ENCODE data around the gene SURF4.
"Not testable (repeated sequence)": the region's sequence is repeated elsewhere in the genome, so short reads cannot be mapped to it uniquely, and the experiment has no call there.

SURF4 gene

DNA sequence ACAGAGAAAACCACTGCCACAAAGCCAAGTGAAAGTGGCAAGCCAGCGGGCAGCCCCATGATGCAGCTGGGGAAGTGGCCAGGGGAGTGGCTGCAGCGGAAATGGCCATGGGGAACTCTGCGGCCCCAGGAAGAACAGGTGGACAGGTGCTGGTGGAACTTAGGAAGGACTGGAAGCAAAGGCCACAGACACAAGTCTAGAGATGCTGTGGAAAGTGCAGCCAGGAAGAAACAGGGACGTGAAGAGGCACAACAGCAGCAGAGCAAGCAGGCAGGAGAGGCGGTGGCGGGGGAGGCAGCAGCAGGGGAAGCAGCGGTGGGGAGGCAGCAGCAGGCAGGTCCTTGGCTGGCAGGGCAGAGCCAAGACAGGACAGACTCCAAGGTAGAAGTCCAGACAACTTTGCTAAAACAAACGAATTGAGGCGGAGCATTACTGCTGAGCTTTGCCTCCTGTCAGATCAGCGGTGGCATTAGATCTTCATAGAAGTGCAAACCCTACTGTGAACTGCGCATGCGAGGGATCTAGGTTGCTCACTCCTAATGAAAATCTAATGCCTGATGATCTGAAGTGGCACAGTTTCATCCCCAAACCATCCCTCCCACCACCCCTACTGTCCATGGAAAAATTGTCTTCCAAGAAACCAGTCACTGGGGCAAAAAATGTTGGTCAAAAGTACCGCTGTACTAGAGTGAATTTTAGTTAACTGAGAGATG, 51.7 kb downstream of the SURF4 start:
- no peak for DNase-seq (ENCODE audit: low read depth)
- in situ Hi-C loops (cut with HindIII; ENCODE audit: low sequenced_read_pairs), result no loop called here
- no peak overlapping the region for H3K4me3 ChIP-seq (ENCODE audit: low read depth, low read length)
- TF ChIP-seq, protein P1, sequence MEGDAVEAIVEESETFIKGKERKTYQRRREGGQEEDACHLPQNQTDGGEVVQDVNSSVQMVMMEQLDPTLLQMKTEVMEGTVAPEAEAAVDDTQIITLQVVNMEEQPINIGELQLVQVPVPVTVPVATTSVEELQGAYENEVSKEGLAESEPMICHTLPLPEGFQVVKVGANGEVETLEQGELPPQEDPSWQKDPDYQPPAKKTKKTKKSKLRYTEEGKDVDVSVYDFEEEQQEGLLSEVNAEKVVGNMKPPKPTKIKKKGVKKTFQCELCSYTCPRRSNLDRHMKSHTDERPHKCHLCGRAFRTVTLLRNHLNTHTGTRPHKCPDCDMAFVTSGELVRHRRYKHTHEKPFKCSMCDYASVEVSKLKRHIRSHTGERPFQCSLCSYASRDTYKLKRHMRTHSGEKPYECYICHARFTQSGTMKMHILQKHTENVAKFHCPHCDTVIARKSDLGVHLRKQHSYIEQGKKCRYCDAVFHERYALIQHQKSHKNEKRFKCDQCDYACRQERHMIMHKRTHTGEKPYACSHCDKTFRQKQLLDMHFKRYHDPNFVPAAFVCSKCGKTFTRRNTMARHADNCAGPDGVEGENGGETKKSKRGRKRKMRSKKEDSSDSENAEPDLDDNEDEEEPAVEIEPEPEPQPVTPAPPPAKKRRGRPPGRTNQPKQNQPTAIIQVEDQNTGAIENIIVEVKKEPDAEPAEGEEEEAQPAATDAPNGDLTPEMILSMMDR (IDR thresholded peaks at IDR 0.05; ENCODE audit: low read depth, low read length, missing control alignments), result no peak

DNA sequence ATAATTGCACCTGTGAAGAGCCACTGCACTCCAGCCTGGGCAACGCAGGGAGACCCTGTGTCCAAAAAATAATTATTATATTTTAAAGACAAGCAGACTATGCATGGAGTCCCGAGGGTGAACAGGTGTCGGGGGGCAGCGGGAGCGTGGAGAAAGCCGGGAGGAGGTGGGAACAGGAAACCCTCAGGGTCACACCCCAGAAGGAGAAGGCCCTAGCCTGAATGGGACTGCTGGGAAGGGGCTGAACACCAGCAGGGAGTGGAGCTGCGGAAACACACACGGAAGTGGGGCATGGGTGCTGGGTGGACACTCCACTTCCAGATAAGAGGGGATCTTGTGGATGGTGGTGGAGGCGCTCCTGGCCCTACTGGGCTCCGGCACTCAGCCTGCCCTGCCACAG, 52.6 kb downstream of the SURF4 start:
- H3K4me3 ChIP-seq (ENCODE audit: low read depth, low read length), result no peak overlapping the region
- TF ChIP-seq, protein P1 (IDR thresholded peaks at IDR 0.05; ENCODE audit: low read depth, low read length, missing control alignments), result no peak
- in situ Hi-C loops (cut with HindIII; ENCODE audit: low sequenced_read_pairs), result no loop called here
- DNase-seq (ENCODE audit: low read depth), result no peak

DNA sequence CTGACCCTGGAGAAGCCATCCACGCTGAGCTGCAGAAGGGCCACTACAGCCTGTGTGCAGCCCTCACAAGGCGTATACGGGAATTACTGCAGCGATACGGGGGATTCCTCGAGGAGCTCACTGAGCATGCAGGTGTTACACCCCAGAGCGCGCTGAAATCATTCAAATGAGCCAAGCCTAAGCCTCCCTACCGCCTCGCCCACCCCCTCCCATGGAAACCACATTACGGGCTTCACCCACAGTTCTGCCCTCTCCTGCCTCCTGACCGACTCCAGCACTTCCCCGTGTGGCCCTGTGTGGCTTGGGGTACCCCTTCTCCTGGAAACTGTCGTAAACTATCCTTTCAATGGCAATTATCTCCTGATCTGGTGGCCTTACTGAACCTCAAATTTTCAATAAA, 53.2 kb downstream of the SURF4 start:
- in situ Hi-C loops (cut with HindIII; ENCODE audit: low sequenced_read_pairs), result no loop called here
- TF ChIP-seq, protein P1 (IDR thresholded peaks at IDR 0.05; ENCODE audit: low read depth, low read length, missing control alignments), result no peak
- H3K4me3 ChIP-seq (ENCODE audit: low read depth, low read length), result no peak overlapping the region
- no peak for DNase-seq (ENCODE audit: low read depth)

DNA sequence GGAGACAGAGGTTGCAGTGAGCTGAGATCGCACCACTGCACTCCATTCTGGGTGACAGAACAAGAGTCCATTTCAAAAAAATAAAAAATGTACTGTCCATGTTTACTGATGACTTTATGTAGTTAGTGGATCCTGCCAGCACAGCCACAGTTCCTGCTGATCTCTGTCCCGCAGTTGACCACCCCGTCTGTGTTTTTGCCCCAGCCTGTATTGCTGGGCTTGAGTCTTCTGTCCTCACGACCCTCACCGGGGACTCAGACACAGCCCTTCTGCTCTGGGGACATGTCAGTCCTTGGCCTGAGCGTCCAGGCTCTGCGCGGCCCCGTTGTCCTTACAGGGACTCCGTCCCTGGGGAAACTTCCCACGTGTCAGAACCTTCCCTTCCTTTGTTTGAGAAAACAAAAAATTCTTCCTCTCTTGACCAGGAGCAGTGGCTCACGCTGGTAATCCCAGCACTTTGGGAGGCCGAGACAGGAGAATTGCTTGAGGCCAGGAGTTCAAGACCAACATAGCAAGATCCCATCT, 54.4 kb downstream of the SURF4 start:
- in situ Hi-C loops (cut with HindIII; ENCODE audit: low sequenced_read_pairs), result no loop called here
- TF ChIP-seq, protein P1 (IDR thresholded peaks at IDR 0.05; ENCODE audit: low read depth, low read length, missing control alignments), result no peak
- H3K4me3 ChIP-seq (ENCODE audit: low read depth, low read length), result no peak overlapping the region
- no peak for DNase-seq (ENCODE audit: low read depth)

DNA sequence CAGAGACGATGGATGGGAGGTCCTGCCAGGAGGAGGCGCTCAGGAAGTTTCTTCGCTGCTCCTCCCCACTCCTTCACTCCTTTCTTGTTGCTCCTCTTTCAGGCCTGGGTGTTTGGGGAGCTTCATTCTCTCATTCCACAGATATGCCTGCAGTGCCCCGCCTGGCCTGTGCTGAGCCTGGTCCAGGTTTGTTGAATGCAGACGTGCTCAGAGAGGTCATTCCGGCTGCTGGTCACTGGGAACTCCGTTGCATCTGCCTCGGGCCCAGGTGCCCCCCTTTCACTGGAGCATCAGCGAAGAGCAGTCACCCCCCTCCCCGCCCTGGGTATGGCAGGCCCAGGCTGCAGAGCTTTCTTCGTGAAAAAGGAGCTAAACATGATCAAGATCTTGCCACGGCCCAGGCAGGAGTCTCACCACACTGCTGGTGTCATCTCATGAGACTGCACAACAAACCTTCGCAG, 55.4 kb downstream of the SURF4 start:
- H3K4me3 ChIP-seq (ENCODE audit: low read depth, low read length), result no peak overlapping the region
- in situ Hi-C loops (cut with HindIII; ENCODE audit: low sequenced_read_pairs), result no loop called here
- TF ChIP-seq, protein P1 (IDR thresholded peaks at IDR 0.05; ENCODE audit: low read depth, low read length, missing control alignments), result no peak
- DNase-seq (ENCODE audit: low read depth), result no peak

GRCh38 chr9:133317551-133317950, 58.3 kb downstream of the SURF4 start:
- DNase-seq (ENCODE audit: low read depth), result not testable (repeated sequence)

GRCh38 chr9:133315997-133316396, 59.9 kb downstream of the SURF4 start:
- DNase-seq (ENCODE audit: low read depth), result no peak
- no peak overlapping the region for H3K4me3 ChIP-seq (ENCODE audit: low read depth, low read length)
- TF ChIP-seq, protein P1 (IDR thresholded peaks at IDR 0.05; ENCODE audit: low read depth, low read length, missing control alignments), result no peak
- in situ Hi-C loops (cut with HindIII; ENCODE audit: low sequenced_read_pairs), result no loop called here

More at GRCh38 chr9:133317551-133317950, 58.3 kb downstream of the SURF4 start:
- H3K4me3 ChIP-seq (ENCODE audit: low read depth, low read length); in situ Hi-C loops (cut with HindIII; ENCODE audit: low sequenced_read_pairs): not testable (repeated sequence)
